Activated T-cell treated with anti-CD3 and anti-CD28 coated beads for 1 hour (primary cell): Measurements from ENCODE around the gene ITGA6.
A peak's percentile ranks its signal among the peaks of the same experiment; 100 is the strongest.

Source experiments
- DNase-seq: peaks from one replicate; pipeline ENCODE4 v3.0.0-alpha.2; 2020; ENCODE audit warnings: low read depth

Gene ITGA6

DNA sequence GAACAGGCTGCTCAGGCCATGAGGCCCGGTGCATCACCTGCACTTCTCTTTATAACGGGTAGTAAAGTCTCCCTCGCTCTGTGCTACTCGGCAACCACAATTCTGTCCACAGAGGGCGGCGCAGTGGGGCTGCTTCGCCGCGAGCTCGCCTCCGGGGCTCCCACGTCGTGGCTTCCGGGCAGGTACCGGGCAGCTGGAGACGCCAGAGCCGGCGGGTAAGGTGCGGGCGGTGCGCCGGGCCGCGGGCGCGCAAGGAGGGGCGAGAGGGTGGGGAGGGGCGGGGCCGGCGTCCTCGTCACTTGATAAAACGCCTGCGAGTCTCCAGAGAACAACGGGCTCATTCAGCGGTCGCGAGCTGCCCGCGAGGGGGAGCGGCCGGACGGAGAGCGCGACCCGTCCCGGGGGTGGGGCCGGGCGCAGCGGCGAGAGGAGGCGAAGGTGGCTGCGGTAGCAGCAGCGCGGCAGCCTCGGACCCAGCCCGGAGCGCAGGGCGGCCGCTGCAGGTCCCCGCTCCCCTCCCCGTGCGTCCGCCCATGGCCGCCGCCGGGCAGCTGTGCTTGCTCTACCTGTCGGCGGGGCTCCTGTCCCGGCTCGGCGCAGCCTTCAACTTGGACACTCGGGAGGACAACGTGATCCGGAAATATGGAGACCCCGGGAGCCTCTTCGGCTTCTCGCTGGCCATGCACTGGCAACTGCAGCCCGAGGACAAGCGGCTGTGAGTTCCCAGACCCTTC lies at the start of gene ITGA6:
TSS of gene ITGA6 (plus strand) at position 331 of the 734 bp plus-strand sequence.
- peak; percentile 62 for DNase-seq

DNA sequence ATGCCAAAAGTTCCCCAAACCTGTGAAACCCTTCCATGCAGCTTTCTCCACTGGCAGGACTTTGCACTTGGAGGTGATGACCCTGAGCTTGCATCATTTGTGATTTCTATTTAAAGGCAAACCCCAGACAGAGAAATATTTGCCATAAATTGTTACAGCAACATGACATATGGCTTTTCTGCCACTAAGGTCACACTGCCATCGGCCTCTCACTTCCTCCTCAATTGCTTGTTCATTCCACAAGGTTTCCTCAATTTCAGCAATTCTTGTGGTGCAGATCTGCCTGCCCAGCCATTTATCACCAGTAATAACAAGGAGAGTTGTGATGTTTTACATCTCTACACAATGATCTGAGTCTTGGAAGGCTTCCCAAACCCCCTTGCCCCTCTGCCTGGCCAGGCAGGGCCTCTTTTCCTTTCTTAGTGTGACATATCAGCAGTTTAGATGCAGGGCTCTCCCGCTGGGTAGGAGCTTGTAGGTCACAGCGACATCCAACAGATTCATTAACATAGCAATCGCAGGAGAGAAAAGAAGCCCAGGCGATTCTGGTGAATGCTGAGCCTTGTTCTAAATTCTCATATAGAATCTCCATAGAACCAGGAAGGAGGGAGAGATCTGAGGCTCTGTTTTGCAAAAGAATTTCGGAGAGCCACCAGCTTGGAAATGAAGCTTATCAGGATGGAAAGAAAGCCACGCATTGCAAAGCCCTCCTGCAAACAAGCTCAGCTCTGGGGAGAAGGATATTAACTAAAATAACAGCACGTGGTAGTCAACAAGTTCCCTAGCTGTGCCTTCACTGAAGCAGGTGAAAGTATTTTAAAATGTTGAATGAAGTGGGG lies 46.7 kb upstream of the ITGA6 start:
- no peak for DNase-seq

DNA sequence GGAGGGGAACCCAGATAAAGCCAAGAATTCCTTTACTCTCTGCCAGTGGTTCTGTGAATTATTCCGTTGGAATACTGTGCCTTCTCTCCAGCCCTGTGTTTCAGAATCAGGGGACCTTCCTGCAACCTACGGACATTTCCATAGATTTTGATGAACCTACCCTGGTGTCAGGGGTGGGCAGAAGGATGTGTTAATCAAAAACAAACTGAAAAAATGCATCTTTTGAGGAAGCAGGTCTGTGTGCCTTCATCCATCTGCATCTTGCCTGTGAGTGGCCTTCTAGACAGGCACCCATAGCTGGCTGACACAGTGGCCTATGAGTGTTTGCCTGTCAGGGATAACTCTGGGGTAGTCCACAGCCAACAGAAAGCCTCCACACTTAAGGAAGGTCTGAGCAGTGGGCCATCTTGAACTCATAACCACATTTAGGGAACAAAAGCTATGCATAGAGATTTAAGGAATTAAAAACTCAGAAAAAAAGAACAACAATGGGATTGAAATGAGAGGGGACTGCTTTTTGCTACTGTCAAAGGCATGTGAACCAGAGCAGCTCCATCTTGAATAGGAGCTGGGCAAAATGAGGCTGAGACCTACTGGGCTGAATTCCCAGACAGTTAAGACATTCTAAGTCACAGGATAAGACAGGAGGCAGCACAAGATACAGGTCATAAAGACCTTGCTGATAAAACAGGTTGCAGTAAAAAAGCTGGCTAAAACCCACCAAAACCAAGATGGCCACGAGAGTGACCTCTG lies 45.9 kb upstream of the ITGA6 start:
- DNase-seq = no peak

DNA sequence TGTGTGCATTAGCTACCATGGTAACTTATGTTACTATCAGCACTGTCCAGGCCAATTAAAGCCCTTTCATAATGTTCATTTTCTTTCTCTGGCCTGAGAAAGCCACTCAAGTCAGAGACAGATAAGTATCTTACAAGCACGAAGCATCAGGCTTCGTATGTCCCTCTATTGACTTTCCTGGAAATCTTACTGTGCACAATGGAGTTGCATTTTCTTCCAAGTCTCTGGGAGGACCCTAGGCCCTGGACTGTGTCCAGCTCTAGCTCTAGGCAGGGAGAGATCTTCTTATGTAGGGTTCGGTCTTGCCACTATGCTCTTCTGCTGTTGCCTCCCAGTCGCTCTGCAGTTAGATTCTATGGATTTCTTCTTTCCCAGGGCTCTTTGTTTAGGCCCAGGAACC lies 40.0 kb upstream of the ITGA6 start:
- no peak for DNase-seq

DNA sequence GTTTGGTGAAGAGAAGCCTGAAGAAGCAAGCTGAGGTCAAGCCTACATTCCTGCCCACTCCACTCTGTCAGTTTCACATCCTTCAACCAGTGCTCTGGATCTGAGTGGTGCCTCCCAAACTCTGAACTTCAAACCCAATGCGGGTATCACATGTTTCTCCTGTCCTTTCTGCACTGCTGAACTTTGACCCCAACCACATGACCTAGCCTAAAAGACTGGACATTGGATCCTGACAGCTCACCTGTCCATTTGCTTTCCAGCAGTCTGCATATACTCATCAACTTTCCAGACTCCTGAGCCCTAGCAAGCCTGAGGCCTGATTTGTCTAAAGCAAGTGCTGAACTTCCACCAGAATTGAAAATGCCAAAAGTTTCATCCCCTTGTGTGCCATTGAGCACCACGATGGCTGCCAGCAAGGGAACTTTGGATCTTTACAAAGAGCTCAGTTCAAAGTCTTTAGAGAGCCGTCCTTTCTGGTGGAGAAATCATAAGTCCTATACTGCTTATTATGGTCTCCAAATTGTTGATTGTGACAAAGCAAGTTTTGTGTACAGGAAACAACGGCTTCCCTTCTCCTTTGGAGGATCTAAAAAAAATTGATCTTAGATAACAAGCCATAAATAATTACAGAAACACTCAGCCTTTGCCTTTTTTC lies 37.6 kb upstream of the ITGA6 start:
- DNase-seq = no peak

DNA sequence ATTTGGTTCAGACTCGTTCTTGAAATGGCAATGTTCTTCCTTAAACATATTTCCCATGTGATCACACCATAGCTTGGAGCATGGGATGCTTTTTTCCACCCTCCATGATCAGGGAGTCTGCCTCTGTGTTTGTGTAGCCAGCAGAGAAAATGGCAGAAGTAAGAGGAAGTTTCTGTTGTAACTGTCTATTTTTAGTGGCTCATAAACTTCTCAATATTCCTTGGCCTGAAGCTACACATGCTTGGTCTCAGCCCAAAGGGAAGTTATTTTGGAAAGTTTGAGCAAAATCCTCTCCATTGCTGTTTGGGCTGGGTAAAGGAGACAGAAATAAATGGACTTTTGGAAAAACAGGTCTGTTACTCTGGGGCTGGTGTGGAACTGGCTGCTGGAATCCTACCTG lies 33.4 kb upstream of the ITGA6 start:
- DNase-seq = no peak

DNA sequence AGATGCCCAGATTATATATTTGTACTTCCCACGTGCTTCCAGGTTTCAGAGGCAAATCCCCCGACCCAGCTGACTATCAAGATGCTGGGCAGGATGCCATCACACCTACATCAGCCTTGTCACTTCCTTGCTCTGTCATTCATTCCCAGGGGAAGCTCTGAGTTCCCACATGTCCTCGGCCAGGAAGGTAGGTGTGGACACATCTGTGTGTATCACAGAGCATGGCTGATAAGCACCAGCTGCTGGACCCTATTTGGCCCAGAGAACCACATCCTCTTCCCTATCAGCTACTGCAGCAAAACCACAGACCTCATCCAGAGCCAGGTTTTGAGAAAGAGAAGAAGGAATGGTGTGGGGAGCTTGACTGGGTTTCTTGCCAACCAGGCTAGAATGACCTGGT lies 31.9 kb upstream of the ITGA6 start:
- DNase-seq = no peak

DNA sequence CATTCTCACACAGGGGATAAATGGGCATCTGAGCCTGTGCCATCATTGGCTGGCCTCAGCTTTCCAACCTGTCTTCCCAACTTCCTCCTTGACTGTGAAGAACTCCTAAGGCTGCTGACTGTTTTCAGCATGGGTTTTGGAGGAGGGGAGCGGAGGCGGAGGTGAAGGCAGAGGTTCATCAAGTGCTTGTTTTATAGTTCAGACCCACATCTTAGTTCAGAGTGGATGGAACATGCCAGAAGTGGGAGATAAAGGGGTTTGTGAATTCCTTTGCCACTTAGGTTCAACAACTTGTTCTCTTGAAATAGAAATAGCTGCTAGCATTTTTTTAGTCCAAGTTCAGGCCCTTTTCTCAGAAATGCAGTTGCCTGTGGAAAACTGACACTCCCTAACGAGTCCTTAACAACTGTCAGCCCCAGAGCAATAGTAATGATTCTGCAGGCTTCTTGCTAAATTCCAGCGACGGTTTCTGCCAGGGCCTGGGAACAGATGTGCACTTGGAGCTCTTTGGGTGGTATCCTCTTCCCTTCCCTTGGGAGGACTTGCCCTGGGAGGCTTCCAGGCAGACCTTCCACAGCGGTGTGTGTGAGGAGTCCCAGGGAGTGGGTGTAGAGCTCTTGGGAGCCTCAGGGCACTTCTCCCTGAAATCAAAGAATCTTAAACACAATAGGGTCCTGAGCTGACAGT lies 30.1 kb upstream of the ITGA6 start:
- DNase-seq = no peak

DNA sequence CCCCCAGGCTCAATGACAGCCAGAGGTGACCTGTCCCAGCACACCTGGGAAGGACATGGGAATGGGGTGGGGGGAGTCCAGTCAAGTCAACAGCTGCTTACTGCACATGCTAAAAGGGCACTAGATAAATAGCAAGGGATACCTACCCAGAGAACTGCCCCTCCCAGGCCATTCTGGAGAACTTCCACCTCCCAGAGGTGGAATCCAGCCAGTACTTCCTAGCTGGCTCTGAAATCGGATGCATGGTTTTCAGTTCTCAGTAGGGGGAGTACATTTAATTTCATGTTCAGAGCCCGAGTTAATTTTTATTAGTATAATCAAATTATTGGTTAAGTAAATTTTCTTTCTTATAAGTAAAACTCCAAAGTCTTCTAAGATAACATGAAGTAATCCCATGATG lies 28.9 kb upstream of the ITGA6 start:
- no peak for DNase-seq

DNA sequence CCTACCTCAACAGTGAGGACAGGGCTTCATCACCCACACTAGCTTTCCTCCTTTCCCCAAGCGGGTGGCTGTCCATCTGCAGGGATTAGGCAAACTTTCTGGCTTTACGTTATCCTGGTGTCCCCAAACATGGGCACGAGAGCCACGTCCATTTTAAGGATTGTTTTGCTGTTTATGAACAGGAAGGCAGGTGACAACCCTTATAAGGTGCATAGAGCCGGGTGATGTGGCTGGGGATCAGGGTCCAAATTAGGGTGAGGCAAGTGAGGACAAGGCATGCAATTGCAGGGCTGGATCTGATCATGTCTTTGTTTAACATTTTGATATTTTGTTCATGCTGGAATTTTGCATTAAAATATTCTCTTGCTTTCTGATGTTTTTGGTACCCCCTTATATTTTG lies 27.6 kb upstream of the ITGA6 start:
- DNase-seq = no peak

DNA sequence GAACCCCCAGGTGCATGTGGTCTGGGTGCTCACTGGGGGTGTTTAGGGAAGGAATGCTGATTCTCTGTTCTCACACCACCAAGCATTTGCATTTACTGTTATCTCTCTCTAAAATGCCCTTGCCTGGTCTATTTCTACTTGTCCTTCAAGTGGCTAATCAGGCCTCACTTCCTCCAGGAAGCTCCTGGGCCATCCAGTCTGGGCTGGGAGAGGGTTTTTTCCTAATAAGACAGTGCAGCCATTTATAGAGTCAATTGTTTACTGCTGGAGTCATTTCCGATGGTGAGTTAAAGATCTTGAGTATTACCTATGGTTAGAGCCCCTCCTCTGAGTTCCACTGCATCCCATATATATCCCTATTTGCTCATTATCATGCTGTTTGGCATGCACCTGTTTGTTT lies 25.2 kb upstream of the ITGA6 start:
- DNase-seq = no peak

DNA sequence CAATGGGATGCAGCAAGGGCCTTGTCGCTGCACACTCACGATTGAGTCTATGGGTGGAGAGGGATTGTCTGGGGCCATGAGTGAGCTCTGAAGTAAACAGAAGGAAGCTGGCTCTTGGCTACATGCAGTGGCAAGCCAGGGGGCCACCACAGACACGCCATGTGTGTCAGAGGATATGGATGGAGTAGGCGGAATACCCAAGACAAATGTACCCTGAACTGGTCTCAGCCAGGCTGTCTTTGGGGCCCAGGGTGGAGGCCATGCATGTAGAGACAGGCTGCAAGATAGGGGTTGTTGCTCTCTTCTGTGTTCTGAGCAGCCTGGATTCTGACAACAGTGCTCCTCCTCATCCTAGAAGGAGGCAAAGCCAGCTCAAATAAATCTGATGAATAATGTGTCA lies 24.0 kb upstream of the ITGA6 start:
- DNase-seq = no peak

DNA sequence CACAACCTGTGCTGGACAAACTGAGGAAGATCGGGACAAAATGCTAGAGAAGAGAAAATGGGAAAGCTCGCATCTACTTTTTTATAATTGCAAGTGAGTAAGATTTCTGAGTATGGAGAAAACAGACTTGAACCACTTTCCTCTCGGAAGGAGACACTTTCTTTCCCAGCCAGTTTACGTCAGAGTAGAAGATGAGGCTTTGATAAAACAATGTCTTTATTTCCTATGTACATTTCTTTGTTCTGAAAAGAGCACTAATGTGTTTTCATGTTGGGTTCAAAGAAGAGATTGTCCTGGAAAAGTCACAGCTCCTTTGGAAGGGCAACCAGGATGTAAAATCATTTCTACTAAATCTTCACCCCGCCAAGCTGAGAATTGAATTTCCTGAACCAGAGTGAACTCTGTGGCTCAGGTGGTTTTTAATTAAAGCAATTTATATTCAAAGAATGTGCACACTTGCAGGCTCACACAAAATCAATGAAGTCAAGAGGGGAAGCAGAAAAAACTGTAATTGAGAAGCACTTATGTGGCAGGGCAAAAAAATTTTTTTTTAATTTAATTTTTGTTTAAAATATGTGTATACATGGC lies 23.4 kb upstream of the ITGA6 start:
- no peak for DNase-seq

DNA sequence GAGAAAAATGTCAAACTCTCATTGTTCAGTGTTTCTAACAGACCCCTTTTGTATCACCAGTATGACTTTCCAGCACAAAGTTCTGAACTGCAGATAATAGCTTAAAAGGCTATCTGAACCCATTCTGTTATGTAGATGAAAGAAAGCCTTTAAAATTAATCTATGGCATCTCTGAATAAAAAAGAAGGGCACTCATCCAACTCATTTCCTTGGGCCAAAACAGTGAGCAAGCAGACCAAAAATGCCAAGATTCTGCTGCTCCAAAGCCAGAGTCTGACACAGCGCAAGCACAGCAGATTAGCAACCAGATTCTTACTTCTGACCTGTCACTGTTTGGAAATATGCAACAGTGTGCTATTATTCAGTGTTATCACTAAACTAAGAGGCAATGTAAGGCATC lies 22.6 kb upstream of the ITGA6 start:
- DNase-seq = no peak

DNA sequence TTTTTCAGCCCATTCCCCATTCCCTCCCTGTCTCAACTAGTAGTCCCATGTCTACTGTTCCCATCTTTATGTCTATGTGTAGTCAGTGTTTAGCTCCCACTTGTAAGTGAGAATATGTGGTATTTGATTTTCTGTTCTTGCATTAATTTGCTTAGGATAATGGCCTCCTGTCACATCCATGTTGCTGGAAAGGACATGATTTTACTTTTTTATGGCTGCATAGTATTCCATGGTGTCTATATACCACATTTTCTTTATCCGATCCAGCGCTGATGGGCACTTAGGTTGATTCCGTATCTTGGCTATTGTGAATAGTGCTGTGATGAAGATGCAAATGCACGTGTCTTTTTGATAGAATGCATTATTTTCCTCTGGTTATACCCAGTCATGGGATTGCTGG lies 21.7 kb upstream of the ITGA6 start:
- DNase-seq = no peak

DNA sequence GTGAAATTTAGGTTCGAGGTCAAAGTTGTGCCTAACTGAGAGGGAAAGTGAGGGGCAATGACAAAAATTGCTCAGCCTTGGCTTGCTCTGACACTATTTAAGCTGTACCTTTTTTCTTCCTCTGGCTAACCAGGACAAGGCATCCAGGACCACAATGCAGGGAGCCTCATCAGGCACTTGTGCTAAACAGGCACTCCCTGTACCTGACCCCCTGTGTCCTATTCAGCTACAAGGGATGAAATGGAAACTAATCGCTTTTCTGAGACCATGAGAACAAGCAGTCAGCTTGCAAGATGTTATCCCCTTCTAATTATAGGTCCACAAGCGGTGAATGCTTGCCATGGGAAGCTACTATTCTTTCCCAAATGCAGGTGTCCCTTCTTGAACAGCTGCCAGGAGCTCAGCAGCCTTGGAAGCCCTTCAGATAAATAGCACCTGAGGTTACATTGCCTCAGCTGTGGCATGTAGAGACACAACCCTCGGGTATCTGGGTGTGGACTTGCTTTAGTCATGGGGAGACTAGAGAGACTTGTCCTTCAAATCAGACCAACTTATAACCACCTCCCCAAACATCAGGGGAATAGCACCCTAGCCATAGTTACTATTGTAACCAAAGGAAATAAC lies 19.1 kb upstream of the ITGA6 start:
- no peak for DNase-seq

DNA sequence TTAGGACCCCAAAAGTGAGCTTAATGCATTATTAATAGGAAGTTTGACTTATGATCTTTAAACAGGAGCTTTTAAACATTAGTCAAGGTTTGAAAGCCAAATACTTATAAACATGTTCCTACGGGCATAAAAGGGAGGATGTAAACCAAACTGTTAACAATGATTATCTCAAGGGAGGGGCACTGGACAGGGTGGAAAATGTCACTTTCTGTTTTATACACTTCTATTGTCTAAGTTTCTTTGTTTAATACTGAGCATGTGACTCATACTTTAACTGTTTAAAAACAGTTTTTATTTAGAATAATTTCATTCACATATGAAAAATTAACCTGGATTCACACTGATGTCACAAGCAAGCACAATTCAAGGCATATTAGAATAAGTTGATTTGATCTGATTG lies 18.3 kb upstream of the ITGA6 start:
- DNase-seq = no peak

DNA sequence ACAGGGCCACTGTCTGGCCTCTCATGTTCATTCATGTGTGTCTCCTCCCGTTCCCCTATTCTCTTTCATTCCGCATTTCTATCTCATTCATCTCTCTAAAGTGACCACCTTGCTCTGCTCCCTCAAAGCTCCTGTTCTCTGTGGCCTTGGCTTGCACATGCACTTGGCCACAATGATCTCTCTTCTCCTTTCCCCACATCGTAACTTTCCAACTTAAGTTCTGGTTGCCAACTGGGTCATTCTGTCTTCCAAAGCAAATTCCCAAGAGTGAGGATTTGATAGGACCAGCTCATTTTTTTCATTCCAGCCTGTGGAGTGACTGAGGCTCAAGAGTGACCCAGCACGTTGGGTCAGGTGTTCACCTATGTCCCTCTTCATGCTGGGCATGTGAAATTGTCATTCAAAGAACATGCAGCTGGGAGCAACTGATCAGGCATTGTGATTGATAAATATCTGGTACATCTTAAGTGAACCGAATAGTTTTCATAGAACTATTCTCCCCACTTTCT lies 14.3 kb upstream of the ITGA6 start:
- DNase-seq = no peak

DNA sequence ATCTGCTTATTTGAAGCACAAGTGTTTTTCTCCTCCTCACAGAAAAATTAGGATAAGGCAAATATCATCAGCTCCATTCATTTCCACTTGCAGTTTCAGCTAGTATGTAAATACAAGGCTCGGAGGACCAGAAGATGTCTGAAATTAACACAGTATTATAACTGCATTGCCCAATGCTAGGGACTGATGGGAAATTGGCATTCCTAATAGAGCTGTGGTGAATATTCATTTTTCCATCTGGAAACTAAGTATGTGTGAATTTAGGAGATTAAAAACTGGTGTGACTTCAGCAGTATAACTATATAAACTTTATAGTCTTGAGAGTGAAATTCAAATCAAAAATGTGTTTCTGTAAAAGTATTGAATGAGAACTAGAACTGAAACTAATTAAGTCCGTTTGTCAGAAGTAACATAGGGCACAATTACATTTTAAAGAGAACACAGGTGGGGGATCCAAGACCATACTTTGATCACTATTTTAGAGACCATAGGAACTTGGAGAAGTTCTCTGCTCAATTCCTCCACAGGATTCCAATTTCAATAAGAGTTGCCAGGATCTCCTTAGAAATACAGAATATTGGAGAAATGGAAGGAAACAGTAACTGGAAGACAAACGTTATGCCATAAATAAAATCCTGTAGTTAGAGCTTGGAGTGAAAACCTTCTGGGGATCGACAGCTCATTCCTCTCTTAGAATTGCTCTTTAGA lies 12.1 kb upstream of the ITGA6 start:
- DNase-seq = no peak

DNA sequence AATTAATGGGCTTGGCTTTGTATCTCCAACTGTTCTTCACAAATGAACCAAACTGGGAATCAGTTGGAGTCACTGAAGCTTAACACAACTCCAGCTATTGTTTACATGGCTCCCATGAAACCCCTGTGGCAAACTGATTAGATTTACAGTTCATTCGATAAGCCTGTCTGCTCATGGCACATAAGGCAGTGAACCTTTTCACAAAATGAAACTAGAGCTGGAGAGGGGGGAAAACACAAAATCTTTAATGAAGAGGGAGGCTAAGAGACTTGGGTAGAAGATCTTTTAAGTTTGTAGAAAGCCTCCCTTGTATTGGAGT lies 11.6 kb upstream of the ITGA6 start:
- DNase-seq = no peak
